ENCODE data around the gene SRGAP3. TPM values are rescaled to one million over a fixed set of nuclear protein-coding genes. Genes with fewer than 3 reads are reported as not detected.
"Not testable (repeated sequence)": the region's sequence is repeated elsewhere in the genome, so short reads cannot be mapped to it uniquely, and the experiment has no call there.

Gene SRGAP3
- polyA plus RNA-seq (2014; cell fraction: cytosol; rRNA removed), result 16.5 and 20.8 TPM in 2 replicates
- polyA plus RNA-seq (2014; cell fraction: nucleus; rRNA removed), result 17.2 and 19.9 TPM in 2 replicates

- DNase-seq (ENCODE audit: low spot score), result peak; percentile 97
Observed at GRCh38 chr3:9249273-9250192, at the start of gene SRGAP3. Gene SRGAP3 (minus strand): TSS chr3:9249646. CDS start chr3:9248951, 695 bp downstream.

- no peak for DNase-seq (ENCODE audit: low spot score)
Observed at GRCh38 chr3:9298236-9298635, 48.8 kb upstream of the SRGAP3 start.

GRCh38 chr3:9296241-9296640 is 46.8 kb upstream of the SRGAP3 start:
- no peak for DNase-seq (ENCODE audit: low spot score)

GRCh38 chr3:9295007-9295406 is 45.6 kb upstream of the SRGAP3 start:
- DNase-seq (ENCODE audit: low spot score), result peak; percentile 89

- not testable (repeated sequence) for DNase-seq (ENCODE audit: low spot score)
Observed at GRCh38 chr3:9293953-9294352, 44.5 kb upstream of the SRGAP3 start.

- no peak for DNase-seq (ENCODE audit: low spot score)
Observed at GRCh38 chr3:9293076-9293475, 43.6 kb upstream of the SRGAP3 start.

- no peak for DNase-seq (ENCODE audit: low spot score)
Observed at GRCh38 chr3:9292516-9292915, 43.1 kb upstream of the SRGAP3 start.

GRCh38 chr3:9291821-9292410 is 42.5 kb upstream of the SRGAP3 start:
- no peak for DNase-seq (ENCODE audit: low spot score)

- DNase-seq (ENCODE audit: low spot score), result no peak
Observed at GRCh38 chr3:9290566-9290965, 41.1 kb upstream of the SRGAP3 start.

GRCh38 chr3:9281533-9281932 is 32.1 kb upstream of the SRGAP3 start:
- DNase-seq (ENCODE audit: low spot score), result not testable (repeated sequence)

GRCh38 chr3:9280451-9281219 is 31.2 kb upstream of the SRGAP3 start:
- peak; percentile 53 for DNase-seq (ENCODE audit: low spot score)

GRCh38 chr3:9279966-9280365 is 30.5 kb upstream of the SRGAP3 start:
- DNase-seq (ENCODE audit: low spot score), result no peak

- no peak for DNase-seq (ENCODE audit: low spot score)
Observed at GRCh38 chr3:9278498-9278897, 29.1 kb upstream of the SRGAP3 start.

GRCh38 chr3:9278085-9278484 is 28.6 kb upstream of the SRGAP3 start:
- DNase-seq (ENCODE audit: low spot score), result no peak

GRCh38 chr3:9276761-9277370 is 27.4 kb upstream of the SRGAP3 start:
- no peak for DNase-seq (ENCODE audit: low spot score)

- no peak for DNase-seq (ENCODE audit: low spot score)
Observed at GRCh38 chr3:9271903-9272302, 22.5 kb upstream of the SRGAP3 start.

GRCh38 chr3:9270704-9271103 is 21.3 kb upstream of the SRGAP3 start:
- no peak for DNase-seq (ENCODE audit: low spot score)

GRCh38 chr3:9266716-9267115 is 17.3 kb upstream of the SRGAP3 start:
- DNase-seq (ENCODE audit: low spot score), result no peak

- DNase-seq (ENCODE audit: low spot score), result no peak
Observed at GRCh38 chr3:9260305-9260704, 10.9 kb upstream of the SRGAP3 start.

- DNase-seq (ENCODE audit: low spot score), result no peak
Observed at GRCh38 chr3:9257092-9257491, 7.6 kb upstream of the SRGAP3 start.

- DNase-seq (ENCODE audit: low spot score), result no peak
Observed at GRCh38 chr3:9255976-9256375, 6.5 kb upstream of the SRGAP3 start.

GRCh38 chr3:9254764-9255163 is 5.3 kb upstream of the SRGAP3 start:
- DNase-seq (ENCODE audit: low spot score), result no peak

Data from SK-N-DZ (cell line).